Right lobe of liver (tissue), 6 donors: ENCODE measurements around the gene SCLT1. TPM values are rescaled to one million over a fixed set of nuclear protein-coding genes. Genes with fewer than 3 reads are reported as not detected.

Experiments used
- ATAC-seq, 4 donors: fragments of 200-7000 bp; cut with Tn5 transposase; one replicate each; pipeline ENCODE4 v1.9.1; 2020; ENCODE audit warnings: mild to moderate bottlenecking in 4 of 4, moderate library complexity in 4 of 4
- DNase-seq, 3 donors: peaks; one replicate each; pipeline ENCODE4 v3.0.0-alpha.2; 2020
- H3K27ac ChIP-seq, 3 donors: fragments of 200-600 bp; one replicate each; pipeline ENCODE4 v1.8.0; 2022
- H3K27me3 ChIP-seq, 2 donors: fragments of 200-600 bp; one replicate each; pipeline ENCODE4 v1.8.0; 2022
- H3K36me3 ChIP-seq, 4 donors: fragments of 200-600 bp; sonication (generic) in 1 of 4; one replicate each; pipeline versions ENCODE4 v1.5.1 to v1.8.0; 2017 to 2022; ENCODE audit warnings: control low read depth in 1 of 4
- H3K4me1 ChIP-seq, 4 donors: fragments of 200-600 bp; sonication (generic) in 1 of 4; one replicate each; pipeline versions ENCODE4 v1.5.1 to v1.8.0; 2017 to 2022; ENCODE audit warnings: control low read depth in 1 of 4
- H3K4me3 ChIP-seq, 3 donors: fragments of 200-600 bp; one replicate each; pipeline ENCODE4 v1.8.0; 2022
- H3K9me3 ChIP-seq, 4 donors: fragments of 200-600 bp; sonication (generic) in 1 of 4; one replicate each; pipeline versions ENCODE4 v1.5.1 to v1.8.0; 2017 to 2022; ENCODE audit warnings: control low read depth in 1 of 4
- POLR2A ChIP-seq: fragments of 450-650 bp; IDR thresholded peaks from one replicate; pipeline ENCODE4 v1.6.1; 2017; ENCODE audit warnings: antibody characterized with exemption, mild to moderate bottlenecking
- WGBS: methylation state at CpG from one replicate; pipeline ENCODE4 v1.1.6; 2018; ENCODE audit warnings: low coverage, low lambda C conversion rate; ENCODE audit not compliant: insufficient coverage; ENCODE audit errors: missing lambda C conversion rate; 5-methylcytosine and 5-hydroxymethylcytosine counted together
- intact Hi-C, 2 donors: fragments of 100-400 bp; cut with DNase I; formaldehyde crosslinking; loops; one replicate each; pipeline versions ENCODE4 v1.11.2 to v1.14.1; 2022
- total RNA-seq, 6 experiments: library from RNA; depleted of rRNA in 2 of 6; stranded (reverse); fragments of >200 nt in 2 of 6; fragmentation: NEBNext Ultra II Directional in 3 of 6; extraction: Animal tissue kit (Norgen Biotek cat#: 25700) in 3 of 6; gene quantifications; one replicate each; pipeline versions ENCODE4 v1.1.0 to v1.2.4, GENCODE V29; 2016 to 2023
- TF ChIP-seq, protein P1 (sequence below), 4 donors: fragments of 200-600 bp in 3 of 4; fragments of 450-650 bp in 1 of 4; IDR thresholded peaks; one replicate each; pipeline versions ENCODE4 v1.5.1 to v1.8.0; 2016 to 2022; ENCODE audit warnings: antibody characterized with exemption in 4 of 4, mild to moderate bottlenecking in 2 of 4
- donor health status: DM: no; HTN: yes; CAD: no.
- donor health status: DM: no; HTN: no; CAD: no.
- donor health status: DM: no; HTN: no; CAD: no.
- donor health status: DM: no; HTN: yes; CAD: no.
- donor health status: DM: no; HTN: yes; CAD: no.

SCLT1 gene
- total RNA-seq, 6 experiments from 2014 or later, result 2.3 to 5.3 (median 3.7) TPM

DNA sequence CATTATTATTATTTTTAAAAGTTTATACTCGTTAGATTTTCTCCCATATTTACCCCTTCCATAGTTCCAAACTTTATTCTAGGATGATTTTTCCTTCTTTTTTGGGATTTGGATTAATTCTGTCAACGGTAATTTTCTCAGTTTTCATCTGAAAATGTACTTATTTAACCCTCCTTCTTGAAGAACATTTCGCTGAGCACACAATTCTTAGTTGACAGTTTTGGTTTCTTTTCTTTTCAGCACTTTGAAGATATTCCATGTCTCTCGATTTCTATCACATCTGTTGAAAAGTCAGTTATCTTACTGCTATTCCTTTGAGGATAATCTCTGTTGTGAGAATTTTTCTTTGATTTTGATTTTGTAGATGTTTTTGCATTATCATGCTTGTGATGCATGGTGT, 85.2 kb downstream of the SCLT1 start:
- Histone ChIP-seq H3K27me3 (no peaks in the 10 kb centered on the region), H3K4me1 (no peaks in the 10 kb centered on the region), H3K27ac (no peak overlapping the region), H3K36me3 (no peaks in the 10 kb centered on the region), H3K9me3 (peaks cover 0 to 5% (median 2%) of the 10 kb centered on the region in 4 donors), H3K4me3 (no peak overlapping the region)
- no peak for DNase-seq
- WGBS, result 86% methylated on average over 4 of the region's 4 CpGs
- ATAC-seq, result no peak
- TF ChIP-seq, protein P1, sequence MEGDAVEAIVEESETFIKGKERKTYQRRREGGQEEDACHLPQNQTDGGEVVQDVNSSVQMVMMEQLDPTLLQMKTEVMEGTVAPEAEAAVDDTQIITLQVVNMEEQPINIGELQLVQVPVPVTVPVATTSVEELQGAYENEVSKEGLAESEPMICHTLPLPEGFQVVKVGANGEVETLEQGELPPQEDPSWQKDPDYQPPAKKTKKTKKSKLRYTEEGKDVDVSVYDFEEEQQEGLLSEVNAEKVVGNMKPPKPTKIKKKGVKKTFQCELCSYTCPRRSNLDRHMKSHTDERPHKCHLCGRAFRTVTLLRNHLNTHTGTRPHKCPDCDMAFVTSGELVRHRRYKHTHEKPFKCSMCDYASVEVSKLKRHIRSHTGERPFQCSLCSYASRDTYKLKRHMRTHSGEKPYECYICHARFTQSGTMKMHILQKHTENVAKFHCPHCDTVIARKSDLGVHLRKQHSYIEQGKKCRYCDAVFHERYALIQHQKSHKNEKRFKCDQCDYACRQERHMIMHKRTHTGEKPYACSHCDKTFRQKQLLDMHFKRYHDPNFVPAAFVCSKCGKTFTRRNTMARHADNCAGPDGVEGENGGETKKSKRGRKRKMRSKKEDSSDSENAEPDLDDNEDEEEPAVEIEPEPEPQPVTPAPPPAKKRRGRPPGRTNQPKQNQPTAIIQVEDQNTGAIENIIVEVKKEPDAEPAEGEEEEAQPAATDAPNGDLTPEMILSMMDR (IDR thresholded peaks at IDR 0.05), result no peak
- no peak for TF ChIP-seq POLR2A
- intact Hi-C loops, result no loop called here

DNA sequence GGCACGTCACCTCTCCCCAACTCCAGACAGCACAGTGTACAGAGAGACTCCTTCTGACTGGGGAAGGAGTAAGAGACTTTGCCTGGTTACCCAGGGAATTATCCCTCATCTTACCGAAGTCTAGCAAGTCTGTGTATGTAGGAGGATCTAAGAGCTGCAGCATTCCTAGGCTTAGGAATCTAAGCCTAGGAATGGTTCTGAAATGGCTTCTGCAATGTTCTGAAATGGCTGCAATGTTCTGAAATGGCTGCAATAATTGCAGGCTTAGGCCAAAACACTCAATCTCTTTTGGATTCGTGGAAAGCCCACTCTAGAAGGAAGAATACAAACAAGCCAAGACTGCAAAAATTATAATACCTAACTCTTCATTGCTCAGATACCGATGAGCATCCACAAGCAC, 106.4 kb downstream of the SCLT1 start:
- Histone ChIP-seq H3K4me3 (no peak overlapping the region), H3K36me3 (no peaks in the 10 kb centered on the region), H3K9me3 (no peaks in the 10 kb centered on the region), H3K27ac (no peak overlapping the region), H3K4me1 (no peaks in the 10 kb centered on the region), H3K27me3 (no peaks in the 10 kb centered on the region)
- intact Hi-C loops, result no loop called here
- DNase-seq (no peak), ATAC-seq (no peak)
- TF ChIP-seq, protein P1 (IDR thresholded peaks at IDR 0.05), result no peak
- no peak for TF ChIP-seq POLR2A
- 90% methylated on average over 3 of the region's 4 CpGs for WGBS

DNA sequence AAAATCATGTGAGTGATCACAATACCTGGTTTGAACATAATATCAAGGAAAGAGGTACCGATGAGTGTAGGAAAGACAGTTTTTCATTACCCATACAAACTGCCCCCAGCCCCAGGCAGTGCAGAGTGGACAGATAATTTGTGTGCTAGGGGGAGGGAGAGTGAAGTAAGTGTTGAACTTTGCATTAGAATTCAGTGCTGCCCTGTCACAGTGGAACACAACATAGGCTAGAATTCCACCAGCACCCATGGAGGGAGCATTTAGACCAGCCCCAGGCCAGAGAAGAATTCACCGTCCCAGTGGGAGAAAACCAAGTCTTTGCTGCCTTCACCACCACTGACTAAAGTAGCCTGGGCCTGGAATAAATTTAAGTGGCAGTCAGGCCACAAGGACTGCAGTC, 107.3 kb downstream of the SCLT1 start:
- ATAC-seq (no peak), DNase-seq (no peak)
- Histone ChIP-seq H3K36me3 (no peaks in the 10 kb centered on the region), H3K4me3 (no peak overlapping the region), H3K27me3 (no peaks in the 10 kb centered on the region), H3K9me3 (no peaks in the 10 kb centered on the region), H3K4me1 (no peaks in the 10 kb centered on the region), H3K27ac (no peak overlapping the region)
- WGBS, result 100% methylated on average over 2 of the region's 2 CpGs
- TF ChIP-seq, protein P1 (IDR thresholded peaks at IDR 0.05), result no peak
- TF ChIP-seq POLR2A, result no peak
- intact Hi-C loops, result no loop called here

DNA sequence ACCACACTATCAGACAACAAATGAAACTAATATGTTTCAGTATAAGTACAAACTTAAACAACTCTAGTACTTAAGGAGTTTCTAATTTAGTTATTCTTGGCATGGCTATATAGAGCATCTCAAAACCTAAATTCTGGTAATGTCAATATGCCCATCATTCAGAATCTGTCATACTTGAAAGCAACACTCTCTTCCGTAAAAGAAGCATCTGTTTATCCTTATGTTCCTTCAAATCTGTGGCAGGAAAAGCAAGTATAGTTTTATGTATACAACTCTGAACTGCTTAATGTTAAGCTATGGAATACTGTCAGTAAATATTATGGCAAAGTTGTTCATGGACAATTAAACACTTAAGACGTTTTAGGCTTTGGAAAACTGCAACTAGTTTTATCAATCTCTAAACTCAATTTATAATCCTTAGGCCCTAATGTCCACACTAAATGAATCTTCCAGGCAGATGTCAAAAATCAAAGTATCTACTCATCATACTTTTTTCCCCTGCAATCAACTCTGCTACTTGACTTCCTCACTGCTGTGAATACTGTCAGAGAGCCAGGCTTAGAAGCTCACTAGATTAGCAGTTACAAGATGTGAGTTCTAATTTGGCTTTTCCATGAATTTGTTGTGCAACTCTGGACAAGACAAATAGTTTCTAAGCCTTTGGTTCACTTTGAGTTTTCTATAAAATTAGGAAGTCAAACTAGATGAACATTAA, 109.4 kb downstream of the SCLT1 start:
- ATAC-seq, result no peak
- Histone ChIP-seq H3K4me1 (no peaks in the 10 kb centered on the region), H3K9me3 (no peaks in the 10 kb centered on the region), H3K27me3 (no peaks in the 10 kb centered on the region), H3K27ac (no peak overlapping the region), H3K36me3 (no peaks in the 10 kb centered on the region), H3K4me3 (no peak overlapping the region)
- 87% methylated on average over 2 of the region's 2 CpGs for WGBS
- TF ChIP-seq, protein P1 (IDR thresholded peaks at IDR 0.05), result no peak
- no peak for TF ChIP-seq POLR2A
- intact Hi-C loops, result no loop called here
- DNase-seq, result no peak
